GM12892 (cell line): ENCODE measurements around the gene CCDC85A.

Experiments used
- POLR2A ChIP-seq: IDR thresholded peaks from 2 replicates; pipeline ENCODE4 v1.6.1; 2011; ENCODE audit warnings: low read depth, low read length, control low read depth
- POLR2AphosphoS5 ChIP-seq: IDR thresholded peaks from 2 replicates; pipeline ENCODE4 v1.6.1; 2011; ENCODE audit warnings: low read depth, low read length, control low read depth

- TF ChIP-seq POLR2A (no peak), POLR2AphosphoS5 (no peak)
Observed at GRCh38 chr2:56314796-56315195, 131.0 kb downstream of the CCDC85A start.
